Stomach (tissue), 9 donors: ENCODE results near the gene ETHE1. TPM values are rescaled to one million over a fixed set of nuclear protein-coding genes. Genes with fewer than 3 reads are reported as not detected.
A peak's percentile ranks its signal among the peaks of the same experiment; 100 is the strongest.

Experiments
- DNase-seq, 2 donors: peaks; one replicate each; pipeline versions ENCODE4 v3.0.0 to v3.0.0-alpha.2; 2013 to 2019
- H3K27ac ChIP-seq, 5 donors: fragments of 200-600 bp in 4 of 5; sonication (generic) in 4 of 5; one replicate each; pipeline ENCODE4 v1.5.1; 2013 to 2019; ENCODE audit warnings: mild to moderate bottlenecking in 1 of 5, moderate library complexity in 1 of 5
- H3K27me3 ChIP-seq, 3 donors: fragments of 200-600 bp; sonication (generic); one replicate each; pipeline ENCODE4 v1.5.1; 2017 to 2019; ENCODE audit warnings: mixed run types in 1 of 3
- H3K36me3 ChIP-seq, 4 donors: fragments of 200-600 bp; sonication (generic); 1 replicate in 3 of 4; 2 replicates in 1 of 4; pipeline ENCODE4 v1.5.1; 2016 to 2019
- H3K4me1 ChIP-seq, 4 donors: fragments of 200-600 bp; sonication (generic); one replicate each; pipeline ENCODE4 v1.5.1; 2016 to 2019
- H3K4me3 ChIP-seq, 4 donors: fragments of 200-600 bp; sonication (generic) in 3 of 4; one replicate each; pipeline ENCODE4 v1.5.1; 2016 to 2019; ENCODE audit warnings: mild to moderate bottlenecking in 1 of 4
- H3K9me3 ChIP-seq, 4 donors: fragments of 200-600 bp; sonication (generic); one replicate each; pipeline ENCODE4 v1.5.1; 2016 to 2019
- EP300 ChIP-seq: sonication (generic); formaldehyde crosslinking; IDR thresholded peaks from one replicate; pipeline ENCODE4 v1.6.1; 2017; ENCODE audit warnings: antibody characterized with exemption
- POLR2A ChIP-seq, 4 donors: fragments of 450-650 bp; IDR thresholded peaks; one replicate each; pipeline ENCODE4 v1.6.1; 2016; ENCODE audit warnings: antibody characterized with exemption in 4 of 4, control low read depth in 2 of 4, mild to moderate bottlenecking in 1 of 4, moderate library complexity in 1 of 4
- POLR2AphosphoS5 ChIP-seq, 3 donors: sonication (generic); formaldehyde crosslinking; IDR thresholded peaks; one replicate each; pipeline ENCODE4 v1.6.1; 2016; ENCODE audit warnings: antibody characterized with exemption in 3 of 3
- WGBS, 5 donors: extraction: QIAGEN DNeasy Blood & Tissue Kit in 3 of 5; methylation state at CpG; one replicate each; pipeline versions ENCODE4 v1.1.5 to v1.1.7; 2013 to 2018; 5-methylcytosine and 5-hydroxymethylcytosine counted together
- intact Hi-C: fragments of 100-400 bp; cut with DNase I; formaldehyde crosslinking; loops from one replicate; pipeline ENCODE4 v1.15.1; 2023; ENCODE audit warnings: low total_unique reads
- polyA plus RNA-seq, 3 donors: library from polyadenylated mRNA; stranded (reverse); fragments of 200-250 nt; gene quantifications; one replicate each; pipeline ENCODE4 v1.2.3, GENCODE V29; 2013
- total RNA-seq, 5 donors: library from RNA; depleted of rRNA; stranded (reverse); fragments of >200 nt; gene quantifications; one replicate each; pipeline versions ENCODE4 v1.1.0 to v1.2.3, GENCODE V29; 2014 to 2016
- TF ChIP-seq, protein P1 (sequence below), 7 experiments: fragments of 450-650 bp in 4 of 7; fragments of 200-600 bp in 3 of 7; sonication (generic) in 3 of 7; IDR thresholded peaks; one replicate each; pipeline ENCODE4 v1.5.1; 2016 to 2019; ENCODE audit warnings: antibody characterized with exemption in 7 of 7, control low read depth in 2 of 7, mild to moderate bottlenecking in 1 of 7
- donor health status: healthy with polysubstance abuse.
- donor health status: Bipolar disorder and iron deficiency.
- donor health status: healthy.

ETHE1 gene
- total and polyA plus RNA-seq, 8 donors = 42.6 to 157 (median 57.8) TPM

DNA sequence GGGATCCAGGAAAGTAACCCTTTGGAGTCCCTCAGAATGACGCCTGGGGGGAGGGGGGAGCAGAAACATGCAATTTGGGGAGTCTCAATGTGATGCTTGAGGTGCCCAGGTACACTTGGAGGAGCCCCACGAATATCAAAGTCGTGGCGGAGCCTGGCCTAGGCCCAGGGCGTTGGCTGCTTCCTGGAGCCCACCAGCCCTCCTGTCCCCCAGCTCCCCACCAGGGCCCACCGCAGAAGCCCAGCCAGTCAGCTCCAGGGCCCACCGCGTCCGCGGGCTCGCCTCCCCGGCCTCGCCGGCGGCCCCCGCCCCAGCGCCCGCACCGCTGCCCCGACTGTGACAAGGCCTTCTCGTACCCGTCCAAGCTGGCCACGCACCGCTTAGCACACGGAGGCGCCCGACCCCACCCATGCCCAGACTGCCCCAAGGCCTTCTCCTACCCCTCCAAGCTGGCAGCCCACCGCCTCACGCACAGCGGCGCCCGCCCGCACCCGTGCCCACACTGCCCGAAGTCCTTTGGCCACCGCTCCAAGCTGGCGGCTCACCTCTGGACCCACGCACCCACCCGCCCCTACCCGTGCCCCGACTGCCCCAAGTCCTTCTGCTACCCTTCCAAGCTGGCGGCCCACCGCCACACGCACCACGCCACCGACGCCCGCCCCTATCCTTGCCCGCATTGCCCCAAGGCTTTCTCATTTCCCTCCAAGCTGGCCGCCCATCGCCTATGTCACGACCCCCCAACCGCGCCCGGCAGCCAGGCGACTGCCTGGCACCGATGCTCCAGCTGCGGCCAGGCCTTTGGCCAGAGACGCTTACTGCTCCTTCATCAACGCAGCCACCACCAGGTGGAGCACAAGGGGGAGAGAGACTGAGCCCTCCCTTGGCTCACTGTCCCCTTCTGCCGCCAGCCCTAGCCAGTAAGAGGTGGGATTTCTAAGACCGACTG, 8.1 kb upstream of the ETHE1 start:
- intact Hi-C loops = no loop called here
- no peaks in the 10 kb centered on the region for H3K27me3 ChIP-seq
- peak overlapping the region in 4 of 5 donors; percentile 86 to 94 (median 92) for H3K27ac ChIP-seq
- peaks cover 0 to 10% (median 2%) of the 10 kb centered on the region in 4 donors for H3K9me3 ChIP-seq
- H3K36me3 ChIP-seq = peaks cover 3 to 35% (median 30%) of the 10 kb centered on the region in 4 donors
- peak in 1 of 3 donors; percentile 22 for TF ChIP-seq POLR2AphosphoS5 (IDR thresholded peaks at IDR 0.05)
- TF ChIP-seq EP300 = no peak
- TF ChIP-seq, protein P1, sequence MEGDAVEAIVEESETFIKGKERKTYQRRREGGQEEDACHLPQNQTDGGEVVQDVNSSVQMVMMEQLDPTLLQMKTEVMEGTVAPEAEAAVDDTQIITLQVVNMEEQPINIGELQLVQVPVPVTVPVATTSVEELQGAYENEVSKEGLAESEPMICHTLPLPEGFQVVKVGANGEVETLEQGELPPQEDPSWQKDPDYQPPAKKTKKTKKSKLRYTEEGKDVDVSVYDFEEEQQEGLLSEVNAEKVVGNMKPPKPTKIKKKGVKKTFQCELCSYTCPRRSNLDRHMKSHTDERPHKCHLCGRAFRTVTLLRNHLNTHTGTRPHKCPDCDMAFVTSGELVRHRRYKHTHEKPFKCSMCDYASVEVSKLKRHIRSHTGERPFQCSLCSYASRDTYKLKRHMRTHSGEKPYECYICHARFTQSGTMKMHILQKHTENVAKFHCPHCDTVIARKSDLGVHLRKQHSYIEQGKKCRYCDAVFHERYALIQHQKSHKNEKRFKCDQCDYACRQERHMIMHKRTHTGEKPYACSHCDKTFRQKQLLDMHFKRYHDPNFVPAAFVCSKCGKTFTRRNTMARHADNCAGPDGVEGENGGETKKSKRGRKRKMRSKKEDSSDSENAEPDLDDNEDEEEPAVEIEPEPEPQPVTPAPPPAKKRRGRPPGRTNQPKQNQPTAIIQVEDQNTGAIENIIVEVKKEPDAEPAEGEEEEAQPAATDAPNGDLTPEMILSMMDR (IDR thresholded peaks at IDR 0.05) = peak in 5 of 7 experiments; percentile 38 to 63 (median 54)
- no peak for TF ChIP-seq POLR2A (IDR thresholded peaks at IDR 0.05)
- peak; percentile 68 to 90 for DNase-seq
- peak overlapping the region in 1 of 4 donors; percentile 7 for H3K4me3 ChIP-seq
- H3K4me1 ChIP-seq = peaks cover 24 to 42% (median 32%) of the 10 kb centered on the region in 4 donors
- WGBS, 5 donors = 49 to 66% (median 60%) methylated on average over 45 to 62 of the region's 62 CpGs

DNA sequence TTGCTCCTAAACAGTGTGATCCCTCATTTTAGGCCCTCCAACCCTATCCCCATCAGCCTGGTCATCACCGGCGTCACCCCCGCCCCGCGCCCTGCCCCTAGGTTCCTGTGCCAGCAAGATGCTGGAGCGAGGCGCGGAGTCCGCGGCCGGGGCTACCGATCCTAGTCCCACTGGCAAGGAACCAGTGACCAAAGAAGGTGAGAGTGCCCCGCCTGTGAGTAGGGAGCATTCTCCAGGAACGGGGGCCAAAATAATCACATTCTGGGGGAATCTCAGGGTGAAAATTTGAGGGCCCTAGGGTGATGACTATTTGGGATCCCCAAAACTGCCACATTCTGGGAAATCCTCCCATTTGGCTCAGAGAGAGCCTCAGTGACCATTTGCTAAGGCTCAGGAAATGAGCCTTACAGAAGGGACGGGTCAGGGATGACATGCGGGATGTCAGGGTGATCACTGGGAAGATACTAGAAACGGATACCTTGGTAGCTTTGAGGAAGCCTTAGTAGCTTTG, 7.4 kb upstream of the ETHE1 start:
- intact Hi-C loops = no loop called here
- no peak for DNase-seq
- peak overlapping the region; percentile 54 to 70 (median 58) for H3K4me3 ChIP-seq
- peaks cover 0 to 28% (median 22%) of the 10 kb centered on the region in 4 donors for H3K36me3 ChIP-seq
- 16 to 34% (median 20%) methylated on average over 17 of the region's 17 CpGs for WGBS, 5 donors
- peaks cover 0 to 10% (median 2%) of the 10 kb centered on the region in 4 donors for H3K9me3 ChIP-seq
- peak overlapping the region; percentile 85 to 94 (median 90) for H3K27ac ChIP-seq
- H3K4me1 ChIP-seq = peaks cover 24 to 42% (median 32%) of the 10 kb centered on the region in 4 donors
- no peaks in the 10 kb centered on the region for H3K27me3 ChIP-seq
- TF ChIP-seq EP300 (no peak), POLR2AphosphoS5 (IDR thresholded peaks at IDR 0.05) (no peak), POLR2A (IDR thresholded peaks at IDR 0.05) (no peak)
- TF ChIP-seq, protein P1 (IDR thresholded peaks at IDR 0.05) = no peak

DNA sequence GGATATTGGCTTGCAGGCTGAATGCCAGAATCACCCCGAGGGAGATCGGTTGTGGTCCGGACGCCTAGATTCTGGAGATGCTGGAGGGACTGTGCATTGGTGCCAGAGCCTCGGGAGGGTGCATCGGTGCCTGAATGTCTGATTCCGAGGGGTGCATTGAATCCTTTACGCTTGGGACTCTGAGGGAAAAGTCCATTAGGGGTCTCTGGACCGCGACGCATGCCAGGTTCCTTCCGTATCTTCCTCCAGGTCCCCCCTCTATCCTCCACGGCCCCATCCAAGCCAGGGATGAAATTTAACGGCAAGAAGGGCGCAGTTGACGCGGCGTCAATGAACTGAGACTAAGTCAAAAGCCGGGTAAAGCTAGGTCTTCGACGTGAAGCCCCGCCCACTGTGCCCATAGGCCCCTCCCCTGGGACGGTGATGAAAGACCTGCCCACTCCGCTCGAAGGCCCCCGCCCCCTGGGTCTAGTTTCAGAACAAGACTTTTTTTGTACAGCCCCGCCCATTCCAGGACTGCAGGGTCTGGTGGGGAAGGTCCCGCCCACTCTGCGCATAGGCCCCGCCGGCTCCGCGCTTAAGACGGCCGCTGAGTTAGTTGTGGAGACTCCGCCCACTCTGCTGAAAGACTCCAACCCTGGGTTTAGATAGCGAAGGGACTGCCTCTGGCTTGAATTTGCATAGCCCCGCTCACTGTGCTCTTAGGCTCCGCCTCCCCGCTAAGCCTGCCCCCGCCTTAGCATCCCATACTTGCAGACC, 6.7 kb upstream of the ETHE1 start:
- 0 to 1% (median 0%) methylated on average over 27 to 41 of the region's 41 CpGs for WGBS, 5 donors
- TF ChIP-seq, protein P1 (IDR thresholded peaks at IDR 0.05) = no peak
- TF ChIP-seq POLR2A (IDR thresholded peaks at IDR 0.05) (no peak), POLR2AphosphoS5 (IDR thresholded peaks at IDR 0.05) (peak in 1 of 3 donors; percentile 87), EP300 (no peak)
- Histone ChIP-seq H3K4me3 (peak overlapping the region; percentile 54 to 70 (median 58)), H3K36me3 (peaks cover 0 to 21% (median 16%) of the 10 kb centered on the region in 4 donors), H3K9me3 (peaks cover 0 to 4% (median under 1%) of the 10 kb centered on the region in 4 donors), H3K27ac (peak overlapping the region; percentile 85 to 94 (median 90)), H3K4me1 (peaks cover 24 to 42% (median 32%) of the 10 kb centered on the region in 4 donors), H3K27me3 (no peaks in the 10 kb centered on the region)
- intact Hi-C loops = no loop called here
- DNase-seq = peak; percentile 99 to 100
